Neural progenitor cell (in vitro differentiated cells): ENCODE measurements around the gene GLG1. TPM values are rescaled to one million over a fixed set of nuclear protein-coding genes. Genes with fewer than 3 reads are reported as not detected.

Experiments used
- DNase-seq: peaks from one replicate; pipeline ENCODE4 v3.0.0-alpha.2; 2016; ENCODE audit warnings: low spot score
- H2AFZ ChIP-seq: fragments of 200-600 bp; sonication (generic); replicated peaks from 2 replicates; pipeline ENCODE4 v1.6.1; 2016; ENCODE audit warnings: antibody characterized with exemption
- H3F3A ChIP-seq: fragments of 200-600 bp; sonication (generic); 2 replicates; pipeline ENCODE4 v1.6.1; 2016; ENCODE audit warnings: antibody characterized with exemption, low read depth
- H3K27ac ChIP-seq: fragments of 200-600 bp; sonication (generic); 2 replicates; pipeline ENCODE4 v1.5.1; 2016; ENCODE audit warnings: mild to moderate bottlenecking
- H3K27me3 ChIP-seq: fragments of 200-600 bp; sonication (generic); 2 replicates; pipeline ENCODE4 v1.6.1; 2016; ENCODE audit warnings: mild to moderate bottlenecking, moderate library complexity
- H3K36me3 ChIP-seq: fragments of 200-600 bp; sonication (generic); 2 replicates; pipeline ENCODE4 v1.5.1; 2016
- H3K4me1 ChIP-seq: fragments of 200-600 bp; sonication (generic); 2 replicates; pipeline ENCODE4 v1.6.1; 2016; ENCODE audit warnings: mixed run types
- H3K4me2 ChIP-seq: fragments of 200-600 bp; sonication (generic); 2 replicates; pipeline ENCODE4 v1.6.1; 2016
- H3K4me3 ChIP-seq: fragments of 200-600 bp; sonication (generic); 2 replicates; pipeline ENCODE4 v1.5.1; 2016
- H3K79me2 ChIP-seq: fragments of 200-600 bp; sonication (generic); 2 replicates; pipeline ENCODE4 v1.6.1; 2016; ENCODE audit warnings: low read depth
- H3K9ac ChIP-seq: fragments of 200-600 bp; sonication (generic); 2 replicates; pipeline ENCODE4 v1.6.1; 2016
- H3K9me3 ChIP-seq: fragments of 200-600 bp; sonication (generic); 2 replicates; pipeline ENCODE4 v1.5.1; 2016; ENCODE audit warnings: low read depth
- H4K20me1 ChIP-seq: fragments of 200-600 bp; sonication (generic); 2 replicates; pipeline ENCODE4 v1.6.1; 2016; ENCODE audit warnings: low read depth
- H3K27ac Mint-ChIP-seq: 3 replicates; pipeline ENCODE4 v1.8.0; 2021; ENCODE audit warnings: mixed read lengths
- H3K27me3 Mint-ChIP-seq: 2 replicates; pipeline ENCODE4 v1.8.0; 2022; ENCODE audit warnings: low read depth, mild to moderate bottlenecking, inconsistent platforms, moderate library complexity, mixed read lengths; ENCODE audit not compliant: insufficient read depth
- H3K36me3 Mint-ChIP-seq: 3 replicates; pipeline ENCODE4 v1.8.0; 2021; ENCODE audit warnings: mixed read lengths
- H3K4me1 Mint-ChIP-seq: 3 replicates; pipeline ENCODE4 v1.8.0; 2021; ENCODE audit warnings: mixed read lengths
- H3K4me3 Mint-ChIP-seq: 3 replicates; pipeline ENCODE4 v1.8.0; 2021; ENCODE audit warnings: mild to moderate bottlenecking, moderate library complexity, mixed read lengths
- H3K9me3 Mint-ChIP-seq: 3 replicates; pipeline ENCODE4 v1.8.0; 2020; ENCODE audit warnings: mixed read lengths
- CTCF ChIP-seq: fragments of 200-600 bp; sonication (generic); IDR thresholded peaks from 2 replicates; pipeline ENCODE4 v1.5.1; 2017; ENCODE audit warnings: antibody characterized with exemption, mild to moderate bottlenecking
- EZH2 ChIP-seq: fragments of 200-600 bp; sonication (generic); IDR thresholded peaks from 2 replicates; pipeline ENCODE4 v1.6.1; 2017; ENCODE audit warnings: antibody characterized with exemption, mild to moderate bottlenecking, moderate library complexity
- EZH2phosphoT487 ChIP-seq: fragments of 200-600 bp; sonication (generic); IDR thresholded peaks from 2 replicates; pipeline ENCODE4 v1.6.1; 2017; ENCODE audit warnings: antibody characterized with exemption
- total RNA-seq: library from RNA; depleted of rRNA; stranded (reverse); fragments of >200 nt; gene quantifications from 2 replicates; pipeline ENCODE4 v1.2.3, GENCODE V29; 2015; ENCODE audit warnings: low replicate concordance

The GLG1 gene
- total RNA-seq, 1 donor from 2014 or later = 117 TPM

- DNase-seq = no peak
- H3K27ac Mint-ChIP-seq = no peak overlapping the region
- Histone ChIP-seq H3K36me3 (no peaks in the 10 kb centered on the region), H4K20me1 (no peaks in the 10 kb centered on the region), H3K4me1 (no peaks in the 10 kb centered on the region), H3K4me3 (no peak overlapping the region), H3K27ac (no peak overlapping the region), H3F3A (no peaks in the 10 kb centered on the region), H3K9me3 (no peaks in the 10 kb centered on the region), H3K9ac (no peak overlapping the region), H3K79me2 (no peaks in the 10 kb centered on the region), H3K4me2 (no peak overlapping the region), H3K27me3 (no peaks in the 10 kb centered on the region), H2AFZ (no peak overlapping the region)
- no peaks in the 10 kb centered on the region for H3K9me3 Mint-ChIP-seq
- H3K4me1 Mint-ChIP-seq = no peaks in the 10 kb centered on the region
- peaks cover 4% of the 10 kb centered on the region for H3K27me3 Mint-ChIP-seq
- H3K4me3 Mint-ChIP-seq = no peak overlapping the region
- TF ChIP-seq EZH2phosphoT487 = no peak
- TF ChIP-seq CTCF = no peak
- TF ChIP-seq EZH2 = no peak
- peaks cover 54% of the 10 kb centered on the region for H3K36me3 Mint-ChIP-seq
These were observed 140.0 kb downstream of the GLG1 start for GRCh38 chr16:74466872-74467271.

GRCh38 chr16:74465851-74466685, 140.8 kb downstream of the GLG1 start:
- TF ChIP-seq EZH2 (no peak), CTCF (no peak), EZH2phosphoT487 (no peak)
- Histone ChIP-seq H3K9me3 (no peaks in the 10 kb centered on the region), H3K79me2 (no peaks in the 10 kb centered on the region), H3K36me3 (no peaks in the 10 kb centered on the region), H4K20me1 (no peaks in the 10 kb centered on the region), H3F3A (no peaks in the 10 kb centered on the region), H3K27me3 (no peaks in the 10 kb centered on the region), H3K4me2 (no peak overlapping the region), H3K9ac (no peak overlapping the region), H2AFZ (no peak overlapping the region), H3K27ac (no peak overlapping the region), H3K4me1 (no peaks in the 10 kb centered on the region), H3K4me3 (no peak overlapping the region)
- H3K4me3 Mint-ChIP-seq = no peak overlapping the region
- no peak for DNase-seq
- no peaks in the 10 kb centered on the region for H3K4me1 Mint-ChIP-seq
- peaks cover 4% of the 10 kb centered on the region for H3K27me3 Mint-ChIP-seq
- no peaks in the 10 kb centered on the region for H3K9me3 Mint-ChIP-seq
- H3K27ac Mint-ChIP-seq = no peak overlapping the region
- H3K36me3 Mint-ChIP-seq = peaks cover 52% of the 10 kb centered on the region

GRCh38 chr16:74465281-74465680, 141.6 kb downstream of the GLG1 start:
- H3K79me2 ChIP-seq = no peaks in the 10 kb centered on the region
- Mint-ChIP-seq H3K36me3 (peaks cover 52% of the 10 kb centered on the region), H3K9me3 (no peaks in the 10 kb centered on the region), H3K4me3 (no peak overlapping the region), H3K27me3 (peaks cover 5% of the 10 kb centered on the region), H3K4me1 (no peaks in the 10 kb centered on the region), H3K27ac (no peak overlapping the region)
- H3F3A ChIP-seq = no peaks in the 10 kb centered on the region
- H3K4me2 ChIP-seq = no peak overlapping the region
- no peak overlapping the region for H2AFZ ChIP-seq
- TF ChIP-seq CTCF (no peak), EZH2phosphoT487 (no peak), EZH2 (no peak)
- no peaks in the 10 kb centered on the region for H3K27me3 ChIP-seq
- H4K20me1 ChIP-seq = no peaks in the 10 kb centered on the region
- H3K4me3 ChIP-seq = no peak overlapping the region
- H3K9ac ChIP-seq = no peak overlapping the region
- H3K36me3 ChIP-seq = no peaks in the 10 kb centered on the region
- DNase-seq = no peak
- no peaks in the 10 kb centered on the region for H3K9me3 ChIP-seq
- H3K27ac ChIP-seq = no peak overlapping the region
- H3K4me1 ChIP-seq = no peaks in the 10 kb centered on the region
